Measurements from ENCODE around the gene OCA2.

OCA2 gene

DNA sequence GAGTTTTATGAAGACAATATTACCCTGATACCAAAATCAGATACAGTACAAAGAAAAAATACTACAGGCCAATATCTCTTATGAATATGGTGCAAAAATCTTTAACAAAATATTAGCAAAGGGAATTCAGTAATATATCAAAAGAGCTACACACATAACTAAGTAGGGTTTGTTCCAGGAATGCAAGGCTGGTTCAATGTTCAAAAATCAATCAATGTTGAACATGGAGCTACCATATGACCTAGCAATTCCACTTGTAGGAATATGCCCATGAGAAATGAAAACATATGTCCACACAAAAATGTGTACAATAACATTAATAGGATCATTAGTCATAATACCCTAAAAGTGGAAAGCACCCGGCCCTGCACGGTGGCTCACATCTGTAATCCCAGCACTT lies 7.8 kb downstream of the OCA2 start:
- no peak overlapping the region for H3K4me3 Mint-ChIP-seq
- ATAC-seq (ENCODE audit: low read depth) (no peak), DNase-seq (ENCODE audit: low spot score in 2 of 2) (no peak)
- H3K27ac Mint-ChIP-seq = no peak overlapping the region
- peaks cover 20% of the 10 kb centered on the region for H3K9me3 Mint-ChIP-seq
- H3K4me1 Mint-ChIP-seq = peaks cover 12% of the 10 kb centered on the region
- peaks cover 5% of the 10 kb centered on the region for H3K36me3 Mint-ChIP-seq
- peaks cover 28% of the 10 kb centered on the region for H3K27me3 Mint-ChIP-seq

DNA sequence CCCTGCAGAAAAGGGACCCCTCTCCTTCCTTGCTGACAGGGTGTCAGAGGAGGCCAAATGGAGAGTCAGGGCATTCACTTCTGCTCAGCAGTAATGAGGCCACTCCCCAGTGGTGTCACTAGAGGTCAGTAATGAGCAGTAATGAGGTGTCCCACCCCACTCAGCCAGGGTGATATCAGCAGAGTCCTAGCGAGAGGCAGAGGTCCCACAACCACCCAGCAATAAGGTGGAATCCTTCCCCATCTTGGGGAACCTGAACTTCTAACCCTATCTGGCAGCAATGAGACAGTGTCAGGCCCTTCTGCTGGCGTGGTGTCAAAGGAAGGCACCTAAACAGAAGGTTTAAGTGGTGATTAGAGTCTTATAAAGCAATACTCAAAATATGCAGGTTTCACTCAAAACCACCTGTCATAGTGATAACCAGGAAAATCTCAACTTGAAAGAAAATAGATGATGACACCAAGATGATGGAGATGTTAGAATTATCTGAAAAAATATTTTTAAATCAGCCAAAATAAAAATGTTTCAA lies 12.9 kb downstream of the OCA2 start:
- Mint-ChIP-seq H3K4me1 (peaks cover 12% of the 10 kb centered on the region), H3K27me3 (peaks cover 16% of the 10 kb centered on the region), H3K4me3 (no peak overlapping the region), H3K36me3 (peaks cover 5% of the 10 kb centered on the region), H3K27ac (no peak overlapping the region), H3K9me3 (peaks cover 18% of the 10 kb centered on the region)
- DNase-seq (ENCODE audit: low spot score in 2 of 2) (peak; percentile 48 to 55), ATAC-seq (ENCODE audit: low read depth) (peak; percentile 99)

DNA sequence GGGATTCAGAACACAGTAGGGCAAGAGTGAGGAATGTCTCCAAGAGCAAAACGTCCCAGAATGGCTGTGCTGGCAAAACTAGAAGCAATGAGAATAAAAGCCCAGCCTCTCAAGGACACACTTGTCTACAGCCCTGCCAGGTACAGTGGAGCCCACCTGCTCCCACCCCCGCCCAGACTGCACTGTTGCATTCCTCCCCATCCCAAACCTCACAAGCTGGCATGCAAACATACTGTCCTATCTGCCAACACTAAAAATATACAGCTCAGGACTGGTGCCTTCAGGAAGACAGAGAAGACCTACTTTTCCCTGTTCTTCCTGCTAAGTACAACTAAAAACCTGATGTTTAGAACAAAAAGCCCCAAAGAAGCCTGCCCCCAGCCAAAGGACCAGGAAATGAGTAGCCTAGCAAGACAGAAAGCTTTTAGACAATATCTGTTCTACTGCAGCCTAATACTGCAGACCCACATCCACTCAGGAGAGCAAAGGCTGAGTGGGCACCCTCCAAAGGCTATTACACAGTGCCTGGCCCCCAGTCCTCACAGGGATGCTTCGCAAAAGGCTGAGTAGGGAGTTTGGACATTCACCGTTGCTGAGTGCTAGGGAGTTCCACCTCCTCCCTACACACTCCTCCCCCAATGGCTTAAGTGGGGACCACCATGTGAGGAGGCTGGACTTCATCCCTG lies 13.5 kb downstream of the OCA2 start:
- H3K27me3 Mint-ChIP-seq = peaks cover 16% of the 10 kb centered on the region
- H3K27ac Mint-ChIP-seq = no peak overlapping the region
- DNase-seq (ENCODE audit: low spot score in 2 of 2) (no peak), ATAC-seq (ENCODE audit: low read depth) (no peak)
- no peak overlapping the region for H3K4me3 Mint-ChIP-seq
- peaks cover 12% of the 10 kb centered on the region for H3K4me1 Mint-ChIP-seq
- H3K36me3 Mint-ChIP-seq = peaks cover 4% of the 10 kb centered on the region
- peaks cover 15% of the 10 kb centered on the region for H3K9me3 Mint-ChIP-seq

DNA sequence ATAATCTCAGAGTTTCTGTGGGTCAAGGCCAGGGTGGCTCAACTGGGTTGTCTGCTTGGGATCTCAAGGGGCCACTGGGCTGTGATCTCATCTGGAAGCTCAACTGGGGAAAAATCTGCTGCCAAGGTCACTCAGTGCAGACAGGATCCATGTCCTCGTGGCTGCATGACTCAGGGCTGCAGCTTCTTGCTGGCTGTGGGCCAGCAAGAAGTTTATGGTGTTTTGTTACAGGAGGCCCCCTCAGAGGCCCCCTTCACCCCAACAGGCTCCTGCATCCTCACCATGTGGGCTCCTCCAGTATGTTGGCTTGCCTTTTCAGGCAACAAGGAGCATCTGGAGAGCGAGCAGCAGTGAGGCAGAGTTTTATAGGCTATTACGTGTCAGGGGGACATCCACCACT lies 14.6 kb downstream of the OCA2 start:
- H3K36me3 Mint-ChIP-seq = peaks cover 3% of the 10 kb centered on the region
- no peak overlapping the region for H3K4me3 Mint-ChIP-seq
- H3K27ac Mint-ChIP-seq = no peak overlapping the region
- ATAC-seq (ENCODE audit: low read depth) (no peak), DNase-seq (ENCODE audit: low spot score in 2 of 2) (no peak)
- peaks cover 14% of the 10 kb centered on the region for H3K27me3 Mint-ChIP-seq
- H3K9me3 Mint-ChIP-seq = peaks cover 8% of the 10 kb centered on the region
- peaks cover 12% of the 10 kb centered on the region for H3K4me1 Mint-ChIP-seq

DNA sequence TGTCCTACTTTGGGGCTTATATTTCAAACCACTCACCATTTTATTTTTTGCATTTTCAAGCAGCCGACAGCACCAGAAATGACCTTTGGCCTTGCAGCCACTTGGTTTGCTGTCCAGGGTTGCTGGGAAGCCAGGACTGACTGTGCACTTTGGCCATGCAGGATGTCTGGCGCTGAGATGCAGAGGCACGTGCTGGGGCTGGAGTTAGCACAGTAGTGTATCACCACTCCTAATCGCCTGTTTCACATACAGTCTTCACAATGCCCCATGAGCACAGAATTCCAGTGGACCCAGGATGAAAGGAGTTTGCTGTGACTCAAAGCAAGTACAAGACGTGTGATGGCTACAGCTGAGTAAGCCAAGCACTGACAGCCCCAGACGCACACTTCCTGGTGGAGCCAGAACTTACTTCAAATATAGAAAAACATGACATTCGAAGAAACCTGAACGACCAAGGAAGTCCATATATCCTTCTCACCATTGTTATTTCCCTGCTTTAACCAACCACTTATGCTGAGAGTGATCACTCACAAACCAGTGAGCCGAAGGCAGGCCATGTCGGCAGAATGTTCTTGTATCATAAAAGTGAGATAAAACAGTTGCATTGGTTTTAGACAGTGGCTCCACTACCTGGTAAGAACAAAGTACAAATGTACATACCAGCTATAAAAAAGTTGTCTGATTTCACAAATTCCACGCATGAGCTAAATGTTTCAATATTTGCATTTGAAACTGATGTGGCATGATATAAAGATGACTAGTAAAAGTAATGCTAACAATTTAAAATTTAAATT lies 16.0 kb downstream of the OCA2 start:
- Mint-ChIP-seq H3K9me3 (peaks cover under 1% of the 10 kb centered on the region), H3K4me3 (no peak overlapping the region), H3K27me3 (peaks cover 11% of the 10 kb centered on the region), H3K27ac (no peak overlapping the region), H3K4me1 (peaks cover 12% of the 10 kb centered on the region), H3K36me3 (no peaks in the 10 kb centered on the region)
- ATAC-seq (ENCODE audit: low read depth) (no peak), DNase-seq (ENCODE audit: low spot score in 2 of 2) (no peak)

DNA sequence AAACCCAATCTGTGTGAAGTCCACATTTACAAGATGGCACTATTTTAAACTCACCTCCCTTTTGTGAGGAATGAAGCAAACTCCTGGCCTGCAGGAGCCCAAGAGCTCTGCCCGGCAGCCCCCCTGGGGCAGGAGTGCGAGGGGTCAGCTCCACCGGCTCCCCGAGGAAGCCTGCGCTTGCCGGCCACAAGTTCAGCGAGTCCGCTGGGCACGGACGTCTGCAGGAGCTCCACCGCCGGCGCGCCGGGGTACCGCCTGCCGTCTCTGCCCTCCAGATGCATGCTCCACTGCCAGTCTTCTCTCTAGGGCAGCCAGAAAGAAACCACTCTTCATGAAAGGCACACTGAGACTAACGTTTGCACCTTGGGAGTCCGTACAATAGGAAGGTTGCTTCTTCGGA lies 17.5 kb downstream of the OCA2 start:
- Mint-ChIP-seq H3K36me3 (no peaks in the 10 kb centered on the region), H3K27me3 (peaks cover 7% of the 10 kb centered on the region), H3K27ac (no peak overlapping the region), H3K4me1 (peaks cover 5% of the 10 kb centered on the region), H3K4me3 (no peak overlapping the region), H3K9me3 (no peaks in the 10 kb centered on the region)
- ATAC-seq (ENCODE audit: low read depth) (no peak), DNase-seq (ENCODE audit: low spot score in 2 of 2) (no peak)

DNA sequence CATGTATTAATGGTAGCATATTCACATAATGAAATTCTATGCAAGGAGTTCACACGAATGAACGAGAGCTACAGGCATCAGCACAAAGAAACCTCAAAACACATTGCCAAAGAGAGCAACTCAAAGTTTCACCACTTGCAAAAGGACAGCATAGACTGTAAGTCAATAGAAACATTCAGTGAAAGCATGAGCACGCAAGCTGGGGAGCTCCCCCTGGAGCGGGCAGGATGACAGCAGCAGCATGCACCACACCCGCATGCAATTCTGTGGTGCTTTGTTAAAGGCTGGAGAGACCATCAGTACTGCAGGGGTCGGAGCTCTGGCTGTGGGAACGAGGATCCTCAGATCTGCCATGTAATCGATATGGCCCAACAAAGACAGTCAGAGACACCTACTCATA lies 18.7 kb downstream of the OCA2 start:
- no peak for DNase-seq (ENCODE audit: low spot score in 2 of 2)
- Mint-ChIP-seq H3K27me3 (peaks cover 6% of the 10 kb centered on the region), H3K4me1 (no peaks in the 10 kb centered on the region), H3K4me3 (no peak overlapping the region), H3K9me3 (no peaks in the 10 kb centered on the region), H3K36me3 (no peaks in the 10 kb centered on the region), H3K27ac (no peak overlapping the region)
- no peak for ATAC-seq (ENCODE audit: low read depth)

DNA sequence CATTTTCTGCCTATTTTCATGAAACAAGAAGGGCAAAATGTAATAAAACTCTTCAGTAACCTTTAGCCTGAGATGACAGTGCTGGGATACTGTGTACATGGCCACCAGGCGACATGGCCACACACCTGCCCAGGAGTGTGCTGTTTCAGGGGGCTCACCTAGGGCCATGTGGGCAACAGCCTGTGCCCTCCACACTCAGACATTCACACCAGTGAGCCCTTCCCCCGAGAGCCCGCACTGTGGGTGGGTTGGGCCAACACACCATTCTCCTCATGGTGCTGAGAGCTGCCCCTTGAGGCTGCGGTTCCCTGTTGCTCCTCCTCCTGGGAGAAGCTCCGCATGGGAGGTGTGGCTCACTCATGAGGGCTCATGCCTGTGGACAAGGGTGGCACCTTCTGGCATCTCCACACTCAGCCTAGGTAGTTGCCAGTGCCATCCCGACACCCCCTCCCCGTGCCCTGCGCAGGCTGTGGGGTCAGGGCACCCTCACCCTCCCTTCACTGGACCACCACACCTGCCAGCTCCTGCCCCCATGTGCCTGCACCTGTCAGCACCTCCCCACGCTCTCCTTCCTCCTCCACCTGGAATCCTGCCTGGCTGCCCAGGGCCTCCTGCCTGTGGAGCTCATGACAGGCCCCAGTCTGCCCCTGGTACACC lies 19.7 kb downstream of the OCA2 start:
- Mint-ChIP-seq H3K4me3 (no peak overlapping the region), H3K27ac (no peak overlapping the region)

DNA sequence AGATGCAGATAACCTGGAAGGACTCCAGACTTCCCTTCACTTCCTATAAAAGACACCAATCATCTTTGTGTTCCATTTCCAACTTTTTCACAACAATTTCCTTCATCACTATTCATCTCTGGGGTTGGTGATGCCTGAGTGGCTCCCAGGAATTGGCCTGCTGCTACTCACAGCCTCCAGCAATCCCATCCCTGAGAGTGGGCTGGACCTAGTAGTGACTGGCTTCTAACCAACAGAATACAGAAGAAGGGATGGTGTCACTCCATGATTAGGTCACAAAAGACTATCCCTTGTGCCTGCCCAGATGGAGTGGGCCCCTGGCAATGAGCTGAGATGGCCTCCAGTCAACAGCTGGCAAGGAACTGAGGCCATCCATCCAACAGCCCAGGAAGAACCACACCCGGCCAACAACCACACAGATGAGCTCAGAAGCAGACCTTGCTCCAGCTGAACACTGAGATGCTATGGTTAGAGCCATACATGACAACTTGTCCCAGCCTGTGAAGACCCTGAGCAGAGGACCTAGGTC lies 20.9 kb downstream of the OCA2 start:
- ATAC-seq (ENCODE audit: low read depth) (no peak), DNase-seq (ENCODE audit: low spot score in 2 of 2) (no peak)
- Mint-ChIP-seq H3K36me3 (no peaks in the 10 kb centered on the region), H3K27ac (no peak overlapping the region), H3K4me1 (no peaks in the 10 kb centered on the region), H3K27me3 (peaks cover 6% of the 10 kb centered on the region), H3K4me3 (no peak overlapping the region), H3K9me3 (no peaks in the 10 kb centered on the region)

More for the DNA sequence above, 19.7 kb downstream of the OCA2 start:
- H3K9me3 Mint-ChIP-seq = no peaks in the 10 kb centered on the region
- no peaks in the 10 kb centered on the region for H3K4me1 Mint-ChIP-seq
- no peaks in the 10 kb centered on the region for H3K36me3 Mint-ChIP-seq
- peaks cover 6% of the 10 kb centered on the region for H3K27me3 Mint-ChIP-seq
- no peak for DNase-seq (ENCODE audit: low spot score in 2 of 2)
- ATAC-seq (ENCODE audit: low read depth) = no peak

DNA sequence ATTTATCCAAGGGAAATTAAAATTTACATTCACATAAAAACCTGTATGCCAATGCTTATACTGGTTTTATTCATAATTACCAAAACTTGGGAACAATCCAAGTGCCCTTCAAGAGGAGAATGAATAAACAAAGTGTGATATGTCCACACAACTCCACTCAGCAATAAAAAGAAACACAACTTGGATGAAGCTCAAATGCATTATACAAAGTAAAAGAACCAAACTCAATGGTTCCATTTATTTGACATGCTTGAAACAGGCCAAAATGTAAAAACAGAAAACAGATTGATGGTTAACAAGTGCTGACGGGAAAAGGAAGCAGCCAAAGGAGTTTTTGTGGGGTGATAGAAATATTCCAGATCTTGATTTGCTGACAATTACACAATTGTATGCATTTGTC lies 23.5 kb downstream of the OCA2 start:
- no peaks in the 10 kb centered on the region for H3K9me3 Mint-ChIP-seq
- H3K27me3 Mint-ChIP-seq = peaks cover 6% of the 10 kb centered on the region
- H3K4me3 Mint-ChIP-seq = no peak overlapping the region
- H3K4me1 Mint-ChIP-seq = no peaks in the 10 kb centered on the region
- DNase-seq (ENCODE audit: low spot score in 2 of 2) (no peak), ATAC-seq (ENCODE audit: low read depth) (no peak)
- H3K27ac Mint-ChIP-seq = no peak overlapping the region
- H3K36me3 Mint-ChIP-seq = no peaks in the 10 kb centered on the region

DNA sequence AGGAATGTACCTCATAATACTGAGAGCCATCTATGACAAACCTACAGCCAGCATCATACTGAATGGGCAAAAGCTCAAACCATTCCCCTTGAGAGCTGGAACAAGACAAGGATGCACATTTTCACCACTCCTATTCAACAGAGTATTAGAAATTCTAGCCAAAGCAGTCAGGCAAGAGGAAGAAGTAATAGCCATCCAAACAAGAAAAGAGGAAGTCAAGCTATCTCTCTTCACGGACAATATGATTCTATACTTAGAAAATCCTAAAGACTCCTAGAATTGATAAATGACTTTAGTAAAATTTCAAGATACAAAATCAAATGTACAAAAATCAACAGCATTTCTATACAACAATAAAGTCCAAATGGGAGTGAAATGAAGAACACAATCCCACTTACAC lies 30.2 kb downstream of the OCA2 start:
- Mint-ChIP-seq H3K4me1 (no peaks in the 10 kb centered on the region), H3K27ac (no peak overlapping the region), H3K9me3 (peaks cover 5% of the 10 kb centered on the region), H3K27me3 (peaks cover 2% of the 10 kb centered on the region), H3K36me3 (peaks cover 2% of the 10 kb centered on the region), H3K4me3 (no peak overlapping the region)
- DNase-seq (ENCODE audit: low spot score in 2 of 2) (no peak), ATAC-seq (ENCODE audit: low read depth) (no peak)

DNA sequence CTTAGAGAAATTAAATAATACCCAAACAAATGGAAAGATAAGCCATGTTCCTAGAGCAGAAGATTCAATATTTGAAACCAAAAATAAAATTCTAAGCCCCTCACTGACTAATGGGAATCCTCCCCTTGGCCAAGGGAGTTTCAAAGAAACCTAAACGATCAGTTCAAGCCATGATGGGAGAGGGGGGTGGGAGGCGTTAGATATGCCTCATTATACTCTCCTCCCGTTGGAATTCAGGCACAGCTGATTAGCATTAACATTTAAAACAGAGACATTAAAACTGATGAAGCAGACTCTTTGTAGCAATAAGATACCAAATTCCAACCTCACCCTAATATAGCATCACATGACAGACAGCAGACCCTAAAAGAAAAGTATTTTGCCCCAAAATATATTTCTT lies 32.9 kb downstream of the OCA2 start:
- Mint-ChIP-seq H3K9me3 (peaks cover 6% of the 10 kb centered on the region), H3K4me1 (no peaks in the 10 kb centered on the region), H3K27me3 (peaks cover 2% of the 10 kb centered on the region), H3K4me3 (no peak overlapping the region), H3K36me3 (peaks cover 2% of the 10 kb centered on the region), H3K27ac (no peak overlapping the region)
- DNase-seq (ENCODE audit: low spot score in 2 of 2) = no peak
- ATAC-seq (ENCODE audit: low read depth) = no peak

DNA sequence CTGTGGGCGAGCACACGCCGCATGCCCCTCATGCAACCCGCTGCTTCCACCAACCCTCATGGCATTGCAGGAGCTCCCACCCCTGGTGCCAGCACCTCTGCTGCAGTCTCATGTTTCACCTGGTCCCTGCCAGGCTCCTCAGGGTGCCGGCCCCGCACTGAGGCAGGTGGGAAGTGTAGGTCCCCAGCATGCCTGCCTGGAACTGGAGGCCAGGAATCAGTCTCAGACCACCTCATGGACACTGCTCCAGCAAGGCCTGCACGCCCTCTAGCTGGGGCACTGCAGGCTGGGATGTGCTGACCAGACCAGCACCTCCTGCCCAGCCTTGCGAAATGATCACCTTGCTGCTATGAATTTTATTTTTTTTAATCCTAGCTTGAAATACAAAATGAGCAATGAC lies 39.1 kb downstream of the OCA2 start:
- H3K9me3 Mint-ChIP-seq = peaks cover 9% of the 10 kb centered on the region

DNA sequence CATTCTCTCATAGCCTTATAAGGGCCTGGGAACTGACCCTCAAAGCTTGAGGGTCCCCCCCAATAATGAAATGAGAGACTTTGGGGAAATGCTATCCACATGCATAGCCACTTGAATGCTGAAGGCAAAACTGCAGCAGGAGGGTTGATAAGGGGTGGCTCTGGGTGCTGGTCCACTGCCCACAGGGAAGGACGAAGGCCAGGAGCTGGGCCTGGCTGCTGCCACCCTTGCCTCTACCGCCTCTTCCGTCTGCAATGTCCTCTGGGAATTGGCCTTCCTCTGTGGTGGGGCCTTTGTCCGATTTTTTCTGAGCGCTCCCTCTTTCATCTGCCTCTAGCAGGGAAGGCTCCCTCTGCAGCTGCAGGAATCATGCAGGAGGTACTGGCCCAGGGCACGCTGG lies 41.0 kb downstream of the OCA2 start:
- peaks cover 2% of the 10 kb centered on the region for H3K36me3 Mint-ChIP-seq

More for the DNA sequence above, 39.1 kb downstream of the OCA2 start:
- DNase-seq (ENCODE audit: low spot score in 2 of 2) (no peak), ATAC-seq (ENCODE audit: low read depth) (no peak)
- Mint-ChIP-seq H3K27me3 (peaks cover 2% of the 10 kb centered on the region), H3K4me3 (no peak overlapping the region), H3K27ac (no peak overlapping the region), H3K4me1 (no peaks in the 10 kb centered on the region), H3K36me3 (peaks cover 4% of the 10 kb centered on the region)

More for the DNA sequence above, 41.0 kb downstream of the OCA2 start:
- H3K4me1 Mint-ChIP-seq = no peaks in the 10 kb centered on the region
- no peak overlapping the region for H3K4me3 Mint-ChIP-seq
- ATAC-seq (ENCODE audit: low read depth) (no peak), DNase-seq (ENCODE audit: low spot score in 2 of 2) (no peak)
- no peaks in the 10 kb centered on the region for H3K27me3 Mint-ChIP-seq
- no peak overlapping the region for H3K27ac Mint-ChIP-seq
- peaks cover 4% of the 10 kb centered on the region for H3K9me3 Mint-ChIP-seq

Data from memory B cell (primary cell).